Osteoblast (primary cell): ENCODE measurements around the gene CILP. TPM values are rescaled to one million over a fixed set of nuclear protein-coding genes. Genes with fewer than 3 reads are reported as not detected.

ENCODE experiments used
- DNase-seq: peaks from one replicate; pipeline ENCODE4 v3.0.0; 2011; ENCODE audit warnings: low spot score, mixed read lengths; ENCODE audit not compliant: insufficient read length; ENCODE audit errors: missing footprints
- H2AFZ ChIP-seq: 2 replicates; pipeline ENCODE4 v1.6.0; 2011; ENCODE audit warnings: mild to moderate bottlenecking, low read length
- H3K27ac ChIP-seq: 2 replicates; pipeline ENCODE4 v1.5.1; 2011; ENCODE audit warnings: mild to moderate bottlenecking, low read depth, low read length, moderate library complexity
- H3K27me3 ChIP-seq: 2 replicates; pipeline ENCODE4 v1.6.0; 2012; ENCODE audit warnings: mild to moderate bottlenecking, control low read depth, inconsistent platforms, low read length, moderate library complexity; ENCODE audit not compliant: insufficient read depth
- H3K36me3 ChIP-seq: 2 replicates; pipeline ENCODE4 v1.5.1; 2011; ENCODE audit warnings: mild to moderate bottlenecking, low read length, control low read depth, moderate library complexity; ENCODE audit not compliant: insufficient read depth
- H3K4me1 ChIP-seq: 2 replicates; pipeline ENCODE4 v1.5.1; 2011; ENCODE audit warnings: mild to moderate bottlenecking, low read length, control low read depth, moderate library complexity; ENCODE audit not compliant: insufficient read depth
- H3K4me2 ChIP-seq: 2 replicates; pipeline ENCODE4 v1.6.0; 2011; ENCODE audit warnings: mild to moderate bottlenecking, low read length; ENCODE audit not compliant: insufficient read depth
- H3K4me3 ChIP-seq: fragments of 200-600 bp; sonication (generic); 3 replicates; pipeline ENCODE4 v1.5.1; 2012; ENCODE audit warnings: mild to moderate bottlenecking, low read length, inconsistent platforms; ENCODE audit not compliant: insufficient read depth
- H3K79me2 ChIP-seq: 2 replicates; pipeline ENCODE4 v1.6.0; 2012; ENCODE audit warnings: mild to moderate bottlenecking, low read length, control low read depth, inconsistent platforms; ENCODE audit not compliant: insufficient read depth
- H3K9me3 ChIP-seq: 2 replicates; pipeline ENCODE4 v1.5.1; 2011; ENCODE audit warnings: low read depth, low read length, control low read depth
- H4K20me1 ChIP-seq: 2 replicates; pipeline ENCODE4 v1.6.0; 2012; ENCODE audit warnings: mild to moderate bottlenecking, low read length, control low read depth; ENCODE audit not compliant: insufficient read depth
- CTCF ChIP-seq: IDR thresholded peaks from 2 replicates; pipeline ENCODE4 v1.5.1; 2011; ENCODE audit warnings: mild to moderate bottlenecking, low read depth, low read length, moderate library complexity; ENCODE audit errors: extremely low read depth
- total RNA-seq: library from RNA; depleted of rRNA; stranded (reverse); fragments of >200 nt; gene quantifications from 2 replicates; pipeline ENCODE4 v1.2.3, GENCODE V29; 2012

Gene CILP
- total RNA-seq: under 0.01 TPM in 2 replicates

GRCh38 chr15:65210770-65211481, at the start of gene CILP:
Gene CILP (minus strand): TSS chr15:65211473. CDS start chr15:65209755, 1,718 bp downstream.
- Histone ChIP-seq H4K20me1 (no peaks in the 10 kb centered on the region), H3K9me3 (no peaks in the 10 kb centered on the region), H3K27ac (no peak within 1 kb of the TSS), H3K4me2 (no peak within 1 kb of the TSS), H2AFZ (no peak within 1 kb of the TSS), H3K4me3 (no peak within 1 kb of the TSS), H3K36me3 (no peaks in the 10 kb centered on the region), H3K79me2 (no peaks in the 10 kb centered on the region), H3K4me1 (no peaks in the 10 kb centered on the region), H3K27me3 (peaks cover 8% of the 10 kb centered on the region)
- no peak for DNase-seq
- TF ChIP-seq CTCF: no peak

GRCh38 chr15:65260968-65261367, 49.7 kb upstream of the CILP start:
- Histone ChIP-seq H3K27me3 (no peaks in the 10 kb centered on the region), H3K36me3 (peaks cover 12% of the 10 kb centered on the region), H4K20me1 (no peaks in the 10 kb centered on the region), H3K9me3 (no peaks in the 10 kb centered on the region), H3K4me3 (no peak overlapping the region), H2AFZ (no peak overlapping the region), H3K27ac (no peak overlapping the region), H3K4me2 (no peak overlapping the region), H3K4me1 (no peaks in the 10 kb centered on the region), H3K79me2 (no peaks in the 10 kb centered on the region)
- TF ChIP-seq CTCF: no peak
- no peak for DNase-seq

GRCh38 chr15:65259367-65259797, 48.1 kb upstream of the CILP start:
- Histone ChIP-seq H3K9me3 (no peaks in the 10 kb centered on the region), H3K79me2 (no peaks in the 10 kb centered on the region), H3K36me3 (peaks cover 12% of the 10 kb centered on the region), H4K20me1 (no peaks in the 10 kb centered on the region), H3K4me2 (no peak overlapping the region), H3K27ac (no peak overlapping the region), H2AFZ (no peak overlapping the region), H3K4me1 (no peaks in the 10 kb centered on the region), H3K4me3 (no peak overlapping the region), H3K27me3 (no peaks in the 10 kb centered on the region)
- TF ChIP-seq CTCF: no peak
- DNase-seq: no peak

- H4K20me1 ChIP-seq: no peaks in the 10 kb centered on the region
- peaks cover 12% of the 10 kb centered on the region for H3K36me3 ChIP-seq
- no peak overlapping the region for H3K4me3 ChIP-seq
- no peaks in the 10 kb centered on the region for H3K9me3 ChIP-seq
- H3K4me1 ChIP-seq: no peaks in the 10 kb centered on the region
- H3K79me2 ChIP-seq: no peaks in the 10 kb centered on the region
- H3K27ac ChIP-seq: no peak overlapping the region
- TF ChIP-seq CTCF: no peak
- no peak overlapping the region for H2AFZ ChIP-seq
- DNase-seq: no peak
- no peaks in the 10 kb centered on the region for H3K27me3 ChIP-seq
- H3K4me2 ChIP-seq: no peak overlapping the region
Measured at GRCh38 chr15:65258375-65259262, 47.3 kb upstream of the CILP start.
